HG03558 (cell line): ENCODE data around the gene TIMELESS.
"Not testable (repeated sequence)": the region's sequence is repeated elsewhere in the genome, so short reads cannot be mapped to it uniquely, and the experiment has no call there.

Experiments used
- ATAC-seq: cut with Tn5 transposase; IDR thresholded peaks from one replicate; pipeline ENCODE4 v1.9.1; 2021; ENCODE audit warnings: moderate number of reproducible peaks; ENCODE audit not compliant: unreplicated experiment; ENCODE audit errors: extremely low read depth

The TIMELESS gene

DNA sequence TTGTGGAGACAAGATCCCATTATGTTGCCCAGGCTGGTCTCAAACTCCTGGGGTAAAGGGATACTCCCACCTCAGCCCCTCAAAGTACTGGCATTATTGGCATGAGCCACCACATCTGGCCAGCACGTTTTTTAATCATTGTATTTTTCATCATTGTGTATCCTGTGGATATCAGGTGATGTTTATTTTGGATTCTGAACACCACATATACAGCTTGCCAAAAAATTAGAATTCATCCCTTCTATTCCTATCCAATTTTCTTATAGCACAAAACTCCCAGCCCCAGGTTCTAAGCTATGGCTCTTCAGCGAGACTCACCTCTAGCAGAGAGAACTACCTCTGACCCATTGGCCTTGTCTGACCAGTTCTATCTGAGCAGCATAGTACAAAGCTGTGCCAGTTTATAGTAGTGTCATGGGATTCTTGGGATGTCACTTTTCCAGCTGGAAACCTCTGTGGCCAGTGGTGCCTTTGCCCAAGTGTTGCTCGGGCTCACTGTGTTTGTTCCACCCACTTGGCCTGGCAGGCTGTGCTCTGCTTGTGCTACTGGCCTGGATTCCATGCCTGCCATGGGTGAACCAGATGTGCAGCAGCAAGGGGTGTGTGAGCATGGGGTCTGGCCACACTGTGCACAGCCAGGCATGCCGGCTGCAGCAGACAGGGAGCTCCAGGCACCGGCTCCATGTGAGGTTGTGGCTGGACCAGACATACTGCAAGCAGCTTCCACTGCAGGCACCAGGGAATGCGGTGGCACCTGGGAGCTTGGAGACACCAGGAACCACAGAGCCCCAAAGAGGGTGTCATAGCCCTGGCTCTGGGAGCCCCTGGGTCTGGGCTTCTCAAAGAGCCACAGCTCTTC is 37.2 kb downstream of the TIMELESS start:
- ATAC-seq = no peak

GRCh38 chr12:56410768-56411167 is 38.5 kb downstream of the TIMELESS start:
- ATAC-seq = no peak

DNA sequence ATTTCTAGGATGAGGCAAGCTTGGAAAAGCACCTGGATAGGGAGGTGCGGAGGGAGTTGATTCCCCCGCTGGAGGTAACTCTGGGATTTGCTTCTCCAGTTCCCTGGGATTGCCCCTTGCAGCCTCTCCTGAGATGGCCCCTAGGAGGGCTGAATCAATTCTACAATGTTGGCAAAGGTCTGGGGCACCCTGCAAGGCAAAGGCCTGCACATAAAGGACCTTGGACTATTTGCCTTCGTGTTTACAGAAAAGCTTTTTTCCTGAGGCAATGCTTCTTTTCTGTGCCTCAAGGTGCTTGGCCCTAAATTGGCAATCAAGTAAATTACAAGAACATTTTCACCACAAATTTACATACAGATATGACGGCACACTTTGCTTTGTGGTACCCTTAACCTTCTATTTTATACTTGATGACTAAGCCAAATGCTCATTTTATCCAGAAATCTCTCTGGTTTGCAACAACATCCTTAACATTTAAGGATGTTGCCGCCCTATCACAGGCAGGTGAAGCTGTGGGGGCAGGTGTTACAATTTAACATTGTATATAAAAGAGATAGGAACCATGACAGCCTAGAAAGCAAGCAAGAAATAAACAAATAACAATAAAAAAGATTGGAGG is 40.3 kb downstream of the TIMELESS start:
- no peak for ATAC-seq

DNA sequence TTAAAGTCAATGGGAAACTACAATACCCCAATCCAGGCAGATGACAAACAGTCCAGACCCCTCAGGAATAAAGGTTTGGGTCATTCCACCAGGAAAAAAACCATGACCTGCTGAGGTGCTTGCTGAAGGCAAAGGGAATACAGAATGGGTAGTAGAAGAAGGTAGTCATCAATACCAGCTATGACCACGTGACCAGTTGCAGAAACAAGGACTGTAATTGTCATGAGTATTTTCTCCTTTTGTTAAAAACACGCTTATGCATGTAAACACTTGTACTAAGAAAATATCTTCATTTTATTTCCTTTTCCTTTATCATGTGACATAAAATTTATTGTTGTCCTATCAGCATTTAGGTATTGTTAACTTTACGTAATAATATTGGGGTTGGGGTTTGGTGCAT is 45.0 kb downstream of the TIMELESS start:
- ATAC-seq = not testable (repeated sequence)

DNA sequence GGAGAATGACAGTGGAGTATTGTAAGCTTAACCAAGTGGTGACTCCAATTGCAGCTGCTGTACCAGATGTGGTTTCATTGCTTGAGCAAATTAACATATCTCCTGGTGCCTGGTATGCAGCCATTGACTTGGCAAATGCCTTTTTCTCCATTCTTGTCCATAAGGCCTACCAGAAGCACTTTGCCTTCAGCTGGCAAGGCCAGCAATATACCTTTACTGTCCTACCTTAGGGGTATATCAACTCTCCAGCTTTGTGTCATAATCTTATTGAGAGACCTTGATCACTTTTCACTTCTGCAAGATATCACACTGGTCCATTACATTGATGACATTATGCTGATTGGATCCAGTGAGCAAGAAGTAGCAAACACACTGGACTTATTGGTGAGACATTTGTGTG is 47.6 kb downstream of the TIMELESS start:
- ATAC-seq = not testable (repeated sequence)

DNA sequence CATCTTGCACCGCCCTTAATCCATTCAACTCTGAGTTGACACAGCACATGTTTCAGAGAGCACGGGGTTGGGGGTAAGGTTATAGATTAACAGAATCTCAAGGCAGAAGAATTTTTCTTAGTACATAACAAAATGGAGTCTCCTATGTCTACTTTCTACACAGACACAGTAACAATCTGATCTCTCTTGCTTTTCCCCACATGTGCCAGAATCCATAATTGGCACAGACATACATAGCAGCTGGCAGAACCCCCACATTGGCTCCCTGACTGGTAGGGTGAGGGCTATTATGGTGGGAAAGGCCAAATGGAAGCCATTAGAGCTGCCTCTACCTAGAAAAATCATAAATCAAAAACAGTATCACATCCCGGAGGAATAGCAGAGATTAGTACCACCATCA is 48.1 kb downstream of the TIMELESS start:
- ATAC-seq = not testable (repeated sequence)

DNA sequence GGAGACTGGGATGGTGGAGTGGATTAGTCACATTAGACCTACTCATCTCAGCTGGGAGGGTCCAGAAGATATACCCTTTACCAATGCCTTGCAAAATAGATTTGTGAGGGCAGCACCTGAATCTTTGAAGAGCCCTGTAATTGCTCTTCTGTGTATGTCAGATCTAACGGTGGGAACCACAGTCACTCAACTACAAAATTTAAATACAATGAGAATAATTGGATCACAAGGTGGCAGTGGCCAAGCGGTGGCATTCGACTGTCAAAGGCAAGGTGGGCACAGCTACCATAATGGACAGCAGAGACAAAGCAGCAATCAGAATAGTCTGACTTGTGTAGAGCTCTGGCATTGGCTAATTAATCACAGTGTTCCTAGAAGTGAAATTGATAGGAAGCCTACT is 49.8 kb downstream of the TIMELESS start:
- ATAC-seq = not testable (repeated sequence)

- ATAC-seq = no peak
These were observed 50.9 kb downstream of the TIMELESS start for GRCh38 chr12:56398324-56398723.

- no peak for ATAC-seq
These were observed 56.9 kb downstream of the TIMELESS start for GRCh38 chr12:56392331-56392730.

DNA sequence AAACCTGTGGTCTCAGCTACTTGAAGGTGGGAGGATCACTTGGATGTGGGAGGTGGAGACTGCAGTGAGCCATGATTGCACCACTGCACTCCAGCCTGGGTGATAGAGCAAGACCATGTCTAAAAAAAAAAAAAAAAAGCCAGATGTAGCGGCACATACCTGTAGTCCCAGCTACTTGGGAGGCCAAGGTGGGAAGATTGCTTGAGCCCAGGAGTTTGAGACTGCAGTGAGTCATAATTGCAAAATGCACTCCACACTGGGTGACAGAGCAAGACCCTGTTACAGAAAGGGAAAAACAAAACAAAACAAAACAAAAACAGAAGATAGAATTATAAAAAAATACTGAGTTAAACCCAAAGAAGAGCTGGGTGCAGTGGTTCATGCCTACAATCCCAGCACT is 57.5 kb downstream of the TIMELESS start:
- no peak for ATAC-seq

DNA sequence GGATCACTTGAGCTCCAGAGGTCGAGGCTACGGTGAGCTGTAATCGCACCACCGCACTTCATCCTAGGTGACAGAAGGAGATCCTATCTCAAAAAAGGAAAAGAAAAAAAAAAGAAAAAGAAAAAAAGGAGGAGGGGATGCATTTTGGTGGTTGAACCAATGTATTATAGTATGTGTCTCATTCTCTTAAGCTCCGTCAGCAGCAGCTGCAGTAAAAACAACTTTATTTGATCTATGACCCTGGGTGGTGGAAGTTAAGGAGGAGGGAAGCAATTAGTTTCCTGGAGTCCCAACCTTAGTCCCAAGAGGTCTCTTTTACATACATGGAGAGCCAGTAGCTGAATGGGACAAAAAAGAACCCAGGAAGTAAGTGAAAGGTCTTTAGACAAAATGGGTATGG is 59.8 kb downstream of the TIMELESS start:
- no peak for ATAC-seq

DNA sequence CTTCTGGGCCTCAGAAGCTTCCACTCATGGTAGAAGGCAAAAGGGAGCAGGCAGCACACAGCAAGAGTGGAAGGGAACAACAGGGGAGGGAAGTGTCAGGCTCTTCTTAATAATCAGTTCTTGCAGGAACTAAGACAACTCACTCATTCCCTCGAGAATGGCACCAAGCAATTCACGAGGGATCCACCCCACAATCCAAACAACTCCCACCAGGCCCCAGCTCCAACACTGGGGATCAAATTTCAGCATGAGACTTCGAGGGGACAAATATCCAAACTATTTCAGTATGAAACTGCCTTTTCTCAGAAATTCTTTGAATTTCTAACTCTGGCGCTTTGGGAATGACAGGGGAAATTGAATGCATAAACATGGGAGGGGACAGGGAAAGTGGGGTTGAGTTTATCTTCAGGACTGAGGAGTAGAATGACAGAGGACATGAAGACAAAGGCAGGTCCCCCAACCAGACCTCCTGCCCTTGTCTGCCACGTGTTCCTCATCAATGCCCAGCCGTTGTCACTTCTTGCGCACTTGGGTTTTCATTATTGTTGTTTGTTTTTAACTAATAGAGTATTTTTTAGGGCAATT is 62.0 kb downstream of the TIMELESS start:
- ATAC-seq = no peak

GRCh38 chr12:56385873-56386272 is 63.4 kb downstream of the TIMELESS start:
- no peak for ATAC-seq

DNA sequence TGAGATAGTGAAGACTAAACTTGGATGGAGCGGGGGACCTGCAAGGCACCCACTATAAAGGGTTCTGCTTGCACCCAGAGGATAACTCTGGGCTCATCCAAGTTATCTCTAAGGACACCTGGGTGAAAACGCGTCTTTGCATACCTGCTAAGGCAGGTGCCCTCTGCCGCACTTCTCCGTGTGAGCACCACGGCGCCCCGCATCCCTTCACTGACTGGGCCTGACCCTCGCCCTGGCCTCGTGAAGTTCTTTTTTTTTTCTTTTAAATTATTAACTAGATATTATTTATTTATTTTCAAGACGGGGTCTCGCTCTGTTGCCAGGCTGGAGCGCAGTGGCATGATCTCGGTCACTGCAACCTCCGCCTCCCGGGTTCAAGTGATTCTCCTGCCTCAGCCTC is 66.6 kb downstream of the TIMELESS start:
- no peak for ATAC-seq

DNA sequence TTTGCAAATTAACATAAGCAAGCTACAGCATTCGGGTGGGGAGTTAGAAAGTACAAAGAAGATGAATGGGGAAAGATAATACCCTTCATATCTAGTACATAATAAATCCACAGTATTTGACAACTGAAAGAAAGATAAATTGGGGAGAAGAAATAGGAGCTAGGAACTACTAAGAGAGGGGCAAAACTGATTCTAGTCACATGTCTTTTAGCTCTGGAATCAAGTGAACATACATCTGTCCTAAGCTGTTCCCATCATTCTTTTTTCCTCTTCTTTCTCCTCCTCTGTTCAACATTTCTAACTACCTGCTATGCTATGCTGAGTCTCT is 71.3 kb downstream of the TIMELESS start:
- no peak for ATAC-seq

DNA sequence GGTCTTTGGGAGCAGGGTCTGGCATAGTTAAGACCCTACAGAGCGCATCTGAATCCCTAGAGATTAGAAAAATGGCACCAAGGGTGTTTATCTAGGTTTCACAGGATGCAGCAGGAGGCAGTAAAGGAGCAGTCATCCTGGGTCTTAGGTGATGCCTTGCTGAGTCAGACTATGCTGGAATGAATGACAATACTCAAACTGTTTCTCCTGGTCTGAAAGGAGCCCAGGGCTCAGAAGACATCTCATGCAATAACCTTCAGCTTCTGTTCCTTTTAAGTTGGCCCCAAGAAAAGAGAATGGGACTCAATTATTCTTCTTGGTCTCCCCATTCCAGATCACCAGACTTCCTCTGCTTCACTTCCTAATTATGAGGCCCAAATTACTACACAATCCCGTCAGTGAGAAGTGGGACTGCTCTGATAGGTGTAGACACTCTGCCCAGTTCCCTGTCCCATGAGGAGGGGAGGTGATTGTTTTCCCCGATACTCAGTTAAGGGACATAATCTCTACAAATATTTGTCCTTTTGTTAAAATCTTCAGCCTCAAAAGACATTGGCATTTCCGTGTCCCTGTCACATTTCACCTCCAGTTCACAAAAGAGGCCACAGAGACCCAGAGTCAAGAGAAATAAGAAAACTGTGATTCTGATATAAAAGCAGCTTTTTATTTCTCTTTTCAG is 71.8 kb downstream of the TIMELESS start:
- ATAC-seq = no peak

GRCh38 chr12:56375598-56376434 is 73.4 kb downstream of the TIMELESS start:
- no peak for ATAC-seq

- ATAC-seq = no peak
These were observed 74.3 kb downstream of the TIMELESS start for GRCh38 chr12:56374726-56375597.

DNA sequence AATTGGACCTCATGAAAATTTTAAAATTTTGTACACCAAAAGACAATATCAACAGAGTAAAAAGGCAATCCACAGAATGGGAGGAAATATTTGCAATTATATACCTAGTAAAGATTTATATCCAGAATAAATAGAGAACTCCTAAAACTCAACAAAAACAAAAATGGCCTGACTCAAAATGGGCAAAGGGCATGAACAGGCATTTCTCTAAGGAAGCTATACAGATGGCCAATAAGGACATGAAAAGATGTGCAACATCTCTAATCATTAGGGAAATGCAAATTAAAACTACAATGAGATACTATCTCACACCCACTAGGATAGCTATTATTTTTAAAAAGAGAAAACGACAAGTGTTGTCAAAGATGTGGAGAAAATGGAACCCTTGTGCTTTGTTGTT is 75.7 kb downstream of the TIMELESS start:
- ATAC-seq = no peak
